Measurements from ENCODE around the gene TMX1.

- no peak for TF ChIP-seq CTCF (IDR thresholded peaks at IDR 0.05)
- TF ChIP-seq POLR2A (IDR thresholded peaks at IDR 0.05), result no peak
These were observed 31.1 kb upstream of the TMX1 start for GRCh38 chr14:51208982-51209381.
